Natural killer cell treated with Interleukin-12 subunit alpha and Interleukin-12 subunit beta and Interleukin-15 and Interleukin-18, amount 100 ng/mL, for 72 hours (primary cell): Measurements from ENCODE around the gene PNMA6E. TPM values are rescaled to one million over a fixed set of nuclear protein-coding genes. Genes with fewer than 3 reads are reported as not detected.
A peak's percentile ranks its signal among the peaks of the same experiment; 100 is the strongest.

Source experiments
- ATAC-seq, 2 donors: fragments of 150-1000 bp; cut with Tn5 transposase in 1 of 2; sonication (Bioruptor Pico), chemical (Tn5 transposase) in 1 of 2; 2 replicates each; pipeline ENCODE4 v1.10.0; 2021
- DNase-seq: peaks from one replicate; pipeline ENCODE4 v3.0.0; 2022; ENCODE audit warnings: low spot score
- H3K27ac Mint-ChIP-seq, 2 donors: 1 replicate in 1 of 2; 2 replicates in 1 of 2; pipeline ENCODE4 v1.8.0; 2022; ENCODE audit warnings: mixed read lengths in 2 of 2, mild to moderate bottlenecking in 1 of 2, moderate library complexity in 1 of 2
- H3K27me3 Mint-ChIP-seq, 2 donors: 1 replicate in 1 of 2; 2 replicates in 1 of 2; pipeline ENCODE4 v1.8.0; 2022; ENCODE audit warnings: mixed read lengths in 2 of 2
- H3K36me3 Mint-ChIP-seq: one replicate; pipeline ENCODE4 v1.8.0; 2022; ENCODE audit warnings: mixed read lengths
- H3K4me1 Mint-ChIP-seq, 2 donors: 1 replicate in 1 of 2; 2 replicates in 1 of 2; pipeline ENCODE4 v1.8.0; 2022; ENCODE audit warnings: low read depth in 2 of 2, mixed read lengths in 2 of 2, mild to moderate bottlenecking in 1 of 2
- H3K4me3 Mint-ChIP-seq: one replicate; pipeline ENCODE4 v1.8.0; 2022; ENCODE audit warnings: mixed read lengths
- H3K9me3 Mint-ChIP-seq: 2 replicates; pipeline ENCODE4 v1.8.0; 2022; ENCODE audit warnings: mixed read lengths
- total RNA-seq, 2 donors: library from RNA; stranded (reverse); gene quantifications; one replicate each; pipeline ENCODE4 v1.2.3, GENCODE V29; 2022

Gene PNMA6E
- total RNA-seq, 2 donors from 2014 or later: not detected

- Mint-ChIP-seq H3K36me3 (no peaks in the 10 kb centered on the region), H3K27me3 (no peaks in the 10 kb centered on the region), H3K4me3 (no peak overlapping the region), H3K4me1 (no peaks in the 10 kb centered on the region), H3K9me3 (no peaks in the 10 kb centered on the region), H3K27ac (no peak overlapping the region)
- no peak for DNase-seq
- no peak for ATAC-seq
Measured at GRCh38 chrX:153421856-153422255, 20.7 kb upstream of the PNMA6E start.

GRCh38 chrX:153420851-153421599 is 19.9 kb upstream of the PNMA6E start:
- Mint-ChIP-seq H3K27ac (no peak overlapping the region), H3K4me1 (no peaks in the 10 kb centered on the region)
- no peak for ATAC-seq

GRCh38 chrX:153417637-153418036 is 16.5 kb upstream of the PNMA6E start:
- ATAC-seq (no peak), DNase-seq (no peak)
- Mint-ChIP-seq H3K4me1 (no peaks in the 10 kb centered on the region), H3K36me3 (no peaks in the 10 kb centered on the region), H3K27me3 (no peaks in the 10 kb centered on the region), H3K4me3 (no peak overlapping the region), H3K27ac (no peak overlapping the region), H3K9me3 (no peaks in the 10 kb centered on the region)

More at GRCh38 chrX:153420851-153421599, 19.9 kb upstream of the PNMA6E start:
- H3K27me3 Mint-ChIP-seq: no peaks in the 10 kb centered on the region
- DNase-seq: no peak
- H3K36me3 Mint-ChIP-seq: no peaks in the 10 kb centered on the region
- no peaks in the 10 kb centered on the region for H3K9me3 Mint-ChIP-seq
- H3K4me3 Mint-ChIP-seq: no peak overlapping the region

- Mint-ChIP-seq H3K36me3 (no peaks in the 10 kb centered on the region), H3K4me3 (no peak overlapping the region), H3K27ac (no peak overlapping the region), H3K4me1 (peaks cover 5% of the 10 kb centered on the region in 2 donors), H3K9me3 (no peaks in the 10 kb centered on the region), H3K27me3 (no peaks in the 10 kb centered on the region)
- ATAC-seq (no peak), DNase-seq (no peak)
Measured at GRCh38 chrX:153416781-153417450, 15.8 kb upstream of the PNMA6E start.

- H3K4me1 Mint-ChIP-seq: peaks cover 6 to 9% of the 10 kb centered on the region in 2 donors
- no peak overlapping the region for H3K27ac Mint-ChIP-seq
- H3K36me3 Mint-ChIP-seq: no peaks in the 10 kb centered on the region
- H3K27me3 Mint-ChIP-seq: no peaks in the 10 kb centered on the region
- H3K9me3 Mint-ChIP-seq: no peaks in the 10 kb centered on the region
- H3K4me3 Mint-ChIP-seq: no peak overlapping the region
- ATAC-seq (no peak), DNase-seq (no peak)
Measured at GRCh38 chrX:153414856-153415510, 13.8 kb upstream of the PNMA6E start.

- Mint-ChIP-seq H3K27ac (no peak overlapping the region), H3K9me3 (no peaks in the 10 kb centered on the region), H3K36me3 (no peaks in the 10 kb centered on the region), H3K27me3 (no peaks in the 10 kb centered on the region), H3K4me3 (no peak overlapping the region), H3K4me1 (peaks cover 6 to 9% of the 10 kb centered on the region in 2 donors)
- DNase-seq (no peak), ATAC-seq (no peak)
Measured at GRCh38 chrX:153413731-153414130, 12.6 kb upstream of the PNMA6E start.

GRCh38 chrX:153412746-153413720 is 11.9 kb upstream of the PNMA6E start:
- DNase-seq: no peak
- H3K27me3 Mint-ChIP-seq: no peaks in the 10 kb centered on the region
- no peaks in the 10 kb centered on the region for H3K9me3 Mint-ChIP-seq

GRCh38 chrX:153411988-153412574 is 10.9 kb upstream of the PNMA6E start:
- ATAC-seq (no peak), DNase-seq (no peak)
- no peaks in the 10 kb centered on the region for H3K9me3 Mint-ChIP-seq
- no peaks in the 10 kb centered on the region for H3K36me3 Mint-ChIP-seq
- H3K27me3 Mint-ChIP-seq: no peaks in the 10 kb centered on the region
- H3K27ac Mint-ChIP-seq: no peak overlapping the region
- peak overlapping the region; percentile 74 for H3K4me3 Mint-ChIP-seq
- H3K4me1 Mint-ChIP-seq: peaks cover 6 to 9% of the 10 kb centered on the region in 2 donors

More at GRCh38 chrX:153412746-153413720, 11.9 kb upstream of the PNMA6E start:
- Mint-ChIP-seq H3K4me3 (no peak overlapping the region), H3K36me3 (no peaks in the 10 kb centered on the region), H3K27ac (no peak overlapping the region), H3K4me1 (peaks cover 6 to 9% of the 10 kb centered on the region in 2 donors)
- ATAC-seq: no peak

- DNase-seq: no peak
- peak within 1 kb of the TSS in 1 of 2 donors; percentile 69 for H3K27ac Mint-ChIP-seq
- H3K36me3 Mint-ChIP-seq: no peaks in the 10 kb centered on the region
- H3K4me1 Mint-ChIP-seq: peaks cover 6 to 9% of the 10 kb centered on the region in 2 donors
- H3K27me3 Mint-ChIP-seq: no peaks in the 10 kb centered on the region
- no peaks in the 10 kb centered on the region for H3K9me3 Mint-ChIP-seq
- peak within 1 kb of the TSS; percentile 74 for H3K4me3 Mint-ChIP-seq
- peak; percentile 84 to 88 for ATAC-seq
Measured at GRCh38 chrX:153411255-153411987, 10.3 kb upstream of the PNMA6E start, which contains the start of gene ZFP92. ZFP92 (plus strand) TSS chrX:153411472; CDS start chrX:153418323, 6,851 bp downstream.

GRCh38 chrX:153410888-153411254 is 9.7 kb upstream of the PNMA6E start:
- H3K36me3 Mint-ChIP-seq: no peaks in the 10 kb centered on the region
- H3K27me3 Mint-ChIP-seq: peaks cover 0 to 2% of the 10 kb centered on the region in 2 donors
- DNase-seq (no peak), ATAC-seq (no peak)
- peaks cover 6 to 9% of the 10 kb centered on the region in 2 donors for H3K4me1 Mint-ChIP-seq
- no peaks in the 10 kb centered on the region for H3K9me3 Mint-ChIP-seq
- H3K4me3 Mint-ChIP-seq: peak overlapping the region; percentile 69
- H3K27ac Mint-ChIP-seq: peak overlapping the region in 1 of 2 donors; percentile 69

- DNase-seq (no peak), ATAC-seq (no peak)
- Mint-ChIP-seq H3K27ac (no peak overlapping the region), H3K27me3 (peaks cover 0 to 5% of the 10 kb centered on the region in 2 donors), H3K36me3 (no peaks in the 10 kb centered on the region), H3K9me3 (no peaks in the 10 kb centered on the region), H3K4me1 (peaks cover 6 to 9% of the 10 kb centered on the region in 2 donors), H3K4me3 (no peak overlapping the region)
Measured at GRCh38 chrX:153410373-153410772, 9.2 kb upstream of the PNMA6E start.

GRCh38 chrX:153409414-153410101 is 8.4 kb upstream of the PNMA6E start:
- ATAC-seq (no peak), DNase-seq (no peak)
- Mint-ChIP-seq H3K4me1 (peaks cover 6 to 9% of the 10 kb centered on the region in 2 donors), H3K27me3 (peaks cover 0 to 7% of the 10 kb centered on the region in 2 donors), H3K36me3 (no peaks in the 10 kb centered on the region), H3K4me3 (no peak overlapping the region), H3K9me3 (no peaks in the 10 kb centered on the region), H3K27ac (no peak overlapping the region)
